Measurements from ENCODE around the gene SHISAL1.

DNA sequence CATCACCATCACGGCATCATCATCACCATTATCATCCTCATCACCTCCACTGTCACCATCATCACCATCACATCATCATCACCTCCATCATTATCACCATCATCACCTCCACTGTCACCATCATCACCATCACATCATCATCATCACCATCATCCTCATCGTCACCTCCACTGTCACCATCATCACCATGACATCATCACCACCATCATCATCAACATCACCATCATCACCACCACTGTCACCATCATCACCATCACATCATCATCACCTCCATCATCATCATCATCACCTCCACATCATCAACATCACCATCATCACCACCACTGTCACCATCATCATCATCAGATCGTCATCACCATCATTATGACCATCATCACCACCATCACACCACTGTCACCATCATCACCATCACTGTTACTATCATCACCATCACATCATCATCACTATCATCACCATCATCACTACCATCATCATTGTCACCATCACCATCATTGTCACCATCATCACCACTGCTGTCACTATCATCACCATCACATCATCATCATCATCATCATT is 99.2 kb downstream of the SHISAL1 start:
- TF ChIP-seq, protein P1, sequence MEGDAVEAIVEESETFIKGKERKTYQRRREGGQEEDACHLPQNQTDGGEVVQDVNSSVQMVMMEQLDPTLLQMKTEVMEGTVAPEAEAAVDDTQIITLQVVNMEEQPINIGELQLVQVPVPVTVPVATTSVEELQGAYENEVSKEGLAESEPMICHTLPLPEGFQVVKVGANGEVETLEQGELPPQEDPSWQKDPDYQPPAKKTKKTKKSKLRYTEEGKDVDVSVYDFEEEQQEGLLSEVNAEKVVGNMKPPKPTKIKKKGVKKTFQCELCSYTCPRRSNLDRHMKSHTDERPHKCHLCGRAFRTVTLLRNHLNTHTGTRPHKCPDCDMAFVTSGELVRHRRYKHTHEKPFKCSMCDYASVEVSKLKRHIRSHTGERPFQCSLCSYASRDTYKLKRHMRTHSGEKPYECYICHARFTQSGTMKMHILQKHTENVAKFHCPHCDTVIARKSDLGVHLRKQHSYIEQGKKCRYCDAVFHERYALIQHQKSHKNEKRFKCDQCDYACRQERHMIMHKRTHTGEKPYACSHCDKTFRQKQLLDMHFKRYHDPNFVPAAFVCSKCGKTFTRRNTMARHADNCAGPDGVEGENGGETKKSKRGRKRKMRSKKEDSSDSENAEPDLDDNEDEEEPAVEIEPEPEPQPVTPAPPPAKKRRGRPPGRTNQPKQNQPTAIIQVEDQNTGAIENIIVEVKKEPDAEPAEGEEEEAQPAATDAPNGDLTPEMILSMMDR (IDR thresholded peaks at IDR 0.05) = no peak
- no peak for TF ChIP-seq POLR2A (IDR thresholded peaks at IDR 0.05)

Measured in Peyer's patch (tissue), 4 donors.